PC-3 (cell line): ENCODE results near the gene VSTM5.
"Not testable (repeated sequence)": the region's sequence is repeated elsewhere in the genome, so short reads cannot be mapped to it uniquely, and the experiment has no call there.

Experiments used
- EZH2 ChIP-seq: fragments of 300-600 bp; sonication (generic); IDR thresholded peaks from one replicate; pipeline ENCODE4 v1.6.1; 2017; ENCODE audit warnings: antibody characterized with exemption, mild to moderate bottlenecking, low read length; ENCODE audit not compliant: unreplicated experiment
- TF ChIP-seq, protein P1 (sequence below): fragments of 300-600 bp; sonication (generic); conservative IDR thresholded peaks from 2 replicates; pipeline ENCODE4 v1.5.1; 2017; ENCODE audit warnings: antibody characterized with exemption, low read depth, mild to moderate bottlenecking, low read length

DNA sequence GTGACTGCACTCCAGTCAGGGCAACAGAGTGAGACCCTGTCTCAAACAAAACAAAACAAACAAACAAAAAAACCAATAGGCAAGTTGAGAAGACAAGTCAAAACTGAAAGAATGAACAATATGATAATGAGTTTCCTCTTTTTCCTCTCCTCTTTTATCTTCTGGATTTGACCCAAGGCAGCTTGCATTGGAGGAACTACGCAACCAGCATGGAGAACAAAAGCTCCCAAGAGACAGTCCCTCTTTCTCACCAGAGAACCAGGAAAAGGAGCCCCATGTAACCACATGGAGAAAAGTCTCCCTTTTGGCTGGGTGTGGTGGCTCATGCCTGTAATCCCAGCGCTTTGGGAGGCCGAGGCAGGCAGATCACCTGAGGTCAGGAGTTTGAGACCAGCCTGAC lies 75.9 kb downstream of the VSTM5 start:
- TF ChIP-seq, protein P1, sequence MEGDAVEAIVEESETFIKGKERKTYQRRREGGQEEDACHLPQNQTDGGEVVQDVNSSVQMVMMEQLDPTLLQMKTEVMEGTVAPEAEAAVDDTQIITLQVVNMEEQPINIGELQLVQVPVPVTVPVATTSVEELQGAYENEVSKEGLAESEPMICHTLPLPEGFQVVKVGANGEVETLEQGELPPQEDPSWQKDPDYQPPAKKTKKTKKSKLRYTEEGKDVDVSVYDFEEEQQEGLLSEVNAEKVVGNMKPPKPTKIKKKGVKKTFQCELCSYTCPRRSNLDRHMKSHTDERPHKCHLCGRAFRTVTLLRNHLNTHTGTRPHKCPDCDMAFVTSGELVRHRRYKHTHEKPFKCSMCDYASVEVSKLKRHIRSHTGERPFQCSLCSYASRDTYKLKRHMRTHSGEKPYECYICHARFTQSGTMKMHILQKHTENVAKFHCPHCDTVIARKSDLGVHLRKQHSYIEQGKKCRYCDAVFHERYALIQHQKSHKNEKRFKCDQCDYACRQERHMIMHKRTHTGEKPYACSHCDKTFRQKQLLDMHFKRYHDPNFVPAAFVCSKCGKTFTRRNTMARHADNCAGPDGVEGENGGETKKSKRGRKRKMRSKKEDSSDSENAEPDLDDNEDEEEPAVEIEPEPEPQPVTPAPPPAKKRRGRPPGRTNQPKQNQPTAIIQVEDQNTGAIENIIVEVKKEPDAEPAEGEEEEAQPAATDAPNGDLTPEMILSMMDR: not testable (repeated sequence)
- TF ChIP-seq EZH2: not testable (repeated sequence)
